Measurements from ENCODE around the gene ARID5B.

Gene ARID5B

GRCh38 chr10:61870526-61870895 is 31.0 kb upstream of the ARID5B start:
- TF ChIP-seq CTCF (conservative IDR thresholded peaks at IDR 0.05; ENCODE audit: low read length): no peak
- H3K4me3 ChIP-seq (ENCODE audit: low read length): no peak overlapping the region
- DNase-seq (ENCODE audit: low read depth): no peak

- no peak for DNase-seq (ENCODE audit: low read depth)
Measured at GRCh38 chr10:61871487-61871886, 30.0 kb upstream of the ARID5B start.

DNA sequence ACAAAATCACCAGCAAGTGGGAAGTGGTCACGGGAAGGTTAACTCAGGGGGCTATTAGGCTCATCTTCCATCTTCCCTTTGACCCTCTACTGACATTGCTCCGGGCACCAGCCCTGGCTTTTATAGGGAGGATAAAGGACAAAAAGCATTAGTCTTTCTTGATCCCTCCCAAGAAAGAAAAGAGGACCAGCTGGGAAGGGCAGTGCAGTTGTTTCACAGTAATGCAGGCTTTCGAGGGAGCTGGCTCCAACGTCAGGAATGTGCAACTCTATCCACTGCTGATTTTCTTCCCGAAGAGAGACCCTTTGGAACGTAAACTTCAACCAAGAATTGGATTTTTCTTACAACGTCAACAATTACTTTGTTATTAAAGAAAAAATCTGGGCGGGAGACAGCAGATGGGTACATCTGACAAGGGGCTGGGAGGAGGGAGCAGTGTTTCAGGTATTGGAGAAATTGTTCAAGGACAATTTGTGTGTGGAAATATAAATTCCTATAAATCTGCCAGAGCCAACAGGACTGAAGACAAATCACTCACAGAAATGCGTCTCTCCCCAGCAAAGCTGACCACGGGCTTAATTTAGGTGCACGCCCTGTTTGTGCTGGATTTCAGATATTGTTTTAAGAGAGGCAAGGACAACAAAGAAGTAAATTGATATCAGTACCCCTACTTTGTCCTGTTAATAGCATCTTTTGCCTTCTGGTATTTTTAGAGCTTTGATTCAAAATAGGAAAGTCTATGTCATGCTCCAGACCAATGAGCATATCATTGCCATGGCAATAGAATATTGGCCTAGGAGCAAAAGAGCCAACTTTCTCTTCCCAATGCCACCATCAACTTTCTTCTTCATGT is 23.4 kb upstream of the ARID5B start:
- no peak for TF ChIP-seq CTCF (conservative IDR thresholded peaks at IDR 0.05; ENCODE audit: low read length)
- no peak overlapping the region for H3K4me3 ChIP-seq (ENCODE audit: low read length)
- DNase-seq (ENCODE audit: low read depth): no peak

More at GRCh38 chr10:61871487-61871886, 30.0 kb upstream of the ARID5B start:
- TF ChIP-seq CTCF (conservative IDR thresholded peaks at IDR 0.05; ENCODE audit: low read length): no peak
- no peak overlapping the region for H3K4me3 ChIP-seq (ENCODE audit: low read length)

GRCh38 chr10:61878740-61879068 is 22.8 kb upstream of the ARID5B start:
- H3K4me3 ChIP-seq (ENCODE audit: low read length): no peak overlapping the region
- DNase-seq (ENCODE audit: low read depth): no peak
- no peak for TF ChIP-seq CTCF (conservative IDR thresholded peaks at IDR 0.05; ENCODE audit: low read length)

DNA sequence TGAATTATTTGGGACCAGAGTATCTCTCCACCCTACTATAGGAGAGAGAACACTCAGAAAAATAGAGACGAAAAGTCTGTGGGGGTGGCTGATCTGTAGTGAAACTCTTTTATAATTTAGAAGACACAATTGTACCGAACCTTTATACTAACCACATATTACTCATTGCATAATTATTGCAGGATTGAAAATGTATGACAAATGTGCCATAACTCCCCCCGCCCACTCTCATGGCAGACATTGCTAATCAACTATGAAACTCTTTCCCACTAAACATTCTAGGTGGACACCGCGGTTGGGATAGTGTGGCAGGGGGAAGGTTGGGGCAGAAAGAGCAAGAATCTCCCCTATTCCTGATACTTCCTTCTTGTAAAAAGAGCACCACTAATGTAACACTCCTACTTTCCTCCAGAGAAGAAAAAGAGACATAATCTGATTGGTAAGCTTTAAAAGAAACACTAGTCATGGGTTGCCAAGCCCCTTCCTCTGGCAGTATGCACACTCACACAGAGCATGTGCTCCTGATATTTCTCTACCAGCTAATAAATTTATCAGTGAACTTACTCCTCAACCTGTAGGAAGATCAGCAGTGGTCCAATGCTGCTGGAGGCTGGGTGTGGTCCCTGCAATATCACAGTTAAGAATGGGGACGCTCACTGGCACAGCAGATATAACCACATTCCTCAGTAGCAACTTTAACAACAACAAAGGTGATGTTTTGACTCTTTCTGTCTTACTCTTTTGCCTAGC is 18.7 kb upstream of the ARID5B start:
- peak; percentile 48 for DNase-seq (ENCODE audit: low read depth)
- H3K4me3 ChIP-seq (ENCODE audit: low read length): no peak overlapping the region
- no peak for TF ChIP-seq CTCF (conservative IDR thresholded peaks at IDR 0.05; ENCODE audit: low read length)

DNA sequence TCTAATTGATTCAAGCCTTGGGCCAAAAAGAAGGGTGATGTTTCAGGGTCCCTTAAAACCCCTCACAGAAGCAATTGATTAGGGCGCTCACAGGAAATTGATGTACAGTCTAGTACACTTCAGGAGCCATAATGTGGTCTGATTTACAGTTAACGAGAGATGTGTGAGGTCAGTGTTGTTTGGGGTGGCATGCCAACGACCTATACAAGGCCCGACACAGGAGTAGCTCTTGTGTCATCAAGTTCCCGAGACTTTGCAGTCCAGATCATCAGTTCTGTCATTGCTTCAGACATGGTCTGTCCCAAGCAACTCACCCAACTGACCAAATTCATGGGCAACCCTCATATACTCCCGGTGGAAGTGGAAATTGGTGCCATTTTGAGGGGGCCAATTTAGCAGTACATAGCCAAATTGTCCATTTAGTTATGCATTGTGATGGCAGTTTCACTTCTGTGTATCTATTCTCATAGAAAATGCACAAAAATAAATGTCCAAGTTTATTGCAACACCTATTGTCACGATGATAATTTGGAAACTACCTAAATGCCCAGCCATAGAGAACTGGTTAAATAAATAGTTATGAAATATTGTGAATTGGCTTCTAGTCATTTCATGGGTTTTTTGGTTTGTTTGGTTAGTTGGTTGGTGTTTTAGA is 18.0 kb upstream of the ARID5B start:
- DNase-seq (ENCODE audit: low read depth): no peak
- H3K4me3 ChIP-seq (ENCODE audit: low read length): no peak overlapping the region
- TF ChIP-seq CTCF (conservative IDR thresholded peaks at IDR 0.05; ENCODE audit: low read length): no peak
